HepG2 (cell line): Measurements from ENCODE around the gene NUP85. TPM values are rescaled to one million over a fixed set of nuclear protein-coding genes. Genes with fewer than 3 reads are reported as not detected.

Source experiments
- ASH2L ChIP-seq: fragments of 300-600, 200-600 bp; sonication (generic); IDR thresholded peaks from 2 replicates; pipeline ENCODE4 v1.7.0; 2017; ENCODE audit warnings: low read depth, mild to moderate bottlenecking, moderate library complexity, mixed read lengths, low read length; ENCODE audit not compliant: insufficient read length
- CCAR2 ChIP-seq: fragments of 200-400 bp; formaldehyde crosslinking; optimal IDR thresholded peaks from 2 replicates; pipeline ENCODE3; 2018; ENCODE audit warnings: low read depth, mild to moderate bottlenecking, low read length, moderate library complexity
- ETV6 ChIP-seq: sonication (generic); formaldehyde crosslinking; conservative IDR thresholded peaks from 2 replicates; pipeline ENCODE4 v1.4.0; 2020; ENCODE audit warnings: missing genetic modification reagents
- FIP1L1 ChIP-seq: fragments of 200-400 bp; formaldehyde crosslinking; IDR thresholded peaks from 2 replicates; pipeline ENCODE4 v1.6.1; 2018; ENCODE audit warnings: low read depth, mild to moderate bottlenecking, low read length, moderate library complexity, borderline replicate concordance; ENCODE audit not compliant: insufficient read depth
- JUN ChIP-seq: sonication (generic); formaldehyde crosslinking; IDR thresholded peaks from 2 replicates; pipeline ENCODE4 v1.4.0; 2020; ENCODE audit warnings: mild to moderate bottlenecking, missing genetic modification reagents
- KAT2B ChIP-seq: fragments of 150-350 bp; IDR thresholded peaks from 2 replicates; pipeline ENCODE4 v1.6.1; 2014; ENCODE audit warnings: low read depth, low read length, borderline replicate concordance
- KLF15 ChIP-seq: sonication (generic); formaldehyde crosslinking; IDR thresholded peaks from 2 replicates; pipeline ENCODE4 v1.8.1; 2023; ENCODE audit warnings: borderline replicate concordance, mild to moderate bottlenecking, inconsistent platforms, missing genetic modification reagents, mixed read lengths
- MYNN ChIP-seq: sonication (generic); formaldehyde crosslinking; IDR thresholded peaks from 2 replicates; pipeline ENCODE4 v1.4.0; 2020; ENCODE audit warnings: mild to moderate bottlenecking, low read depth, missing genetic modification reagents
- SMAD3 ChIP-seq: sonication (generic); formaldehyde crosslinking; IDR thresholded peaks from 2 replicates; pipeline ENCODE4 v1.4.0; 2020; ENCODE audit warnings: missing genetic modification reagents
- SRSF1 ChIP-seq: fragments of 200-400 bp; formaldehyde crosslinking; optimal IDR thresholded peaks from 2 replicates; pipeline ENCODE3; 2017; ENCODE audit warnings: mild to moderate bottlenecking, low read depth, low read length, moderate library complexity
- U2AF2 ChIP-seq: fragments of 200-400 bp; formaldehyde crosslinking; IDR thresholded peaks from 2 replicates; pipeline ENCODE4 v1.6.1; 2017; ENCODE audit warnings: low read depth, mild to moderate bottlenecking, low read length
- WIZ ChIP-seq: sonication (generic); formaldehyde crosslinking; IDR thresholded peaks from 2 replicates; pipeline ENCODE4 v1.5.1; 2020; ENCODE audit warnings: mild to moderate bottlenecking, missing genetic modification reagents
- ZKSCAN1 ChIP-seq: fragments of 150-350 bp; IDR thresholded peaks from 2 replicates; pipeline ENCODE4 v1.6.1; 2014; ENCODE audit warnings: low read length
- ZNF567 ChIP-seq: sonication (generic); formaldehyde crosslinking; IDR thresholded peaks from 2 replicates; pipeline ENCODE4 v1.8.1; 2023; ENCODE audit warnings: mild to moderate bottlenecking, missing genetic modification reagents, borderline replicate concordance
- ZNF678 ChIP-seq: sonication (generic); formaldehyde crosslinking; IDR thresholded peaks from 2 replicates; pipeline ENCODE4 v1.4.0; 2020; ENCODE audit warnings: mild to moderate bottlenecking, missing genetic modification reagents
- polyA plus RNA-seq, 8 experiments: library from polyadenylated mRNA; depleted of rRNA in 3 of 8; stranded (reverse) in 7 of 8; unstranded in 1 of 8; fragments of >200 nt; fragmentation: Illumina TruSeq in 4 of 8; extraction: Trizol in 4 of 8; gene quantifications; 2 replicates each; pipeline versions ENCODE4 v1.2.1 to v1.2.3, GENCODE V29; 2011 to 2016; ENCODE audit warnings: low read depth in 4 of 8, missing spikeins in 1 of 8, mixed read lengths in 1 of 8; ENCODE audit not compliant: insufficient read depth in 1 of 8
- total RNA-seq, 5 experiments: library from RNA; depleted of rRNA; stranded (reverse); fragments of >200 nt; fragmentation: Illumina TruSeq; extraction: Trizol; gene quantifications; 2 replicates each; pipeline ENCODE4 v1.2.3, GENCODE V29; 2016; ENCODE audit warnings: low read depth in 1 of 5
- TF ChIP-seq, protein P1 (sequence below): sonication (generic); formaldehyde crosslinking; IDR thresholded peaks from 2 replicates; pipeline ENCODE4 v1.4.0; 2020; ENCODE audit warnings: mild to moderate bottlenecking, missing genetic modification reagents
- TF ChIP-seq, protein P2 (sequence below): sonication (generic); formaldehyde crosslinking; IDR thresholded peaks from 2 replicates; pipeline ENCODE4 v1.5.1; 2020; ENCODE audit warnings: missing genetic modification reagents, mild to moderate bottlenecking, borderline replicate concordance

NUP85 gene
- total and polyA plus RNA-seq, 2 of the 13 experiments (the other 11 are each of a cell fraction or from before 2014, with no cell fraction given), result 89.1 to 124 TPM

DNA sequence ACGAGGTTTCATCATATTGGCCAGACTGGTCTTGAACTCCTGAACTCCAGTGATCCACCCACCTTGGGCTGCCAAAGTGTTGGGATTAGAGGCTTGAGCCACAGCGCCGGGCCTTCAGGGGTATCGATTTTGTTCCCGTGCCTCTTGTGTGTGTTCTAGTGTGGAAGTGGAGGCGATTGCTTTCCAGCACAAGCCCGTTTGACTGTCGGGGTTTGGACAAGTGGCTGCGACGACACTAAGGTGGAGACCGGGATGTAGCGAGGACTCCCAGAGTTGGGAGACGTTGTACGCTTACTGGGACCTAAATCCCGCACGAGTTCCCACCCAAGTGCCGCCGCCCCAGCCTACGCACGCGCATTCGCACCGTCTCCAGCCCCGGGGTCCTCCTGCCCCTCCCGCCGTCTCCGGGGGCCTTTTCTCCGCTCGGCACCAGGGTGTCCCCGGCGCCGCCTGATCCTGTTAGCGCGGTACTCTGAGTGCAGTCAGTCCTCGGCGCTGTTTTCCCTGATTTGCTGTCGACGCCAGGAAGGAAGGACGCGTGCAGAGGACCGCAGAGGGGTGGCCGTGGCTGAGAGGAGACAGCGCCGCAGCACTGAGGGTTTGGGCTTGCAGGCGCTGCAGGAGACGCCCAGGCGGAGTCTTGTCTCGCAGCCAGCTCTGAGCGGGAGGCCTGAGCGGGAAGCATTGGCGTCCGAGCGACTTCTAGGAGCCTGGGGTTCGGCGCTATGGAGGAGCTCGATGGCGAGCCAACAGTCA, at the start of gene NUP85 (continued):
- TF ChIP-seq, protein P1, sequence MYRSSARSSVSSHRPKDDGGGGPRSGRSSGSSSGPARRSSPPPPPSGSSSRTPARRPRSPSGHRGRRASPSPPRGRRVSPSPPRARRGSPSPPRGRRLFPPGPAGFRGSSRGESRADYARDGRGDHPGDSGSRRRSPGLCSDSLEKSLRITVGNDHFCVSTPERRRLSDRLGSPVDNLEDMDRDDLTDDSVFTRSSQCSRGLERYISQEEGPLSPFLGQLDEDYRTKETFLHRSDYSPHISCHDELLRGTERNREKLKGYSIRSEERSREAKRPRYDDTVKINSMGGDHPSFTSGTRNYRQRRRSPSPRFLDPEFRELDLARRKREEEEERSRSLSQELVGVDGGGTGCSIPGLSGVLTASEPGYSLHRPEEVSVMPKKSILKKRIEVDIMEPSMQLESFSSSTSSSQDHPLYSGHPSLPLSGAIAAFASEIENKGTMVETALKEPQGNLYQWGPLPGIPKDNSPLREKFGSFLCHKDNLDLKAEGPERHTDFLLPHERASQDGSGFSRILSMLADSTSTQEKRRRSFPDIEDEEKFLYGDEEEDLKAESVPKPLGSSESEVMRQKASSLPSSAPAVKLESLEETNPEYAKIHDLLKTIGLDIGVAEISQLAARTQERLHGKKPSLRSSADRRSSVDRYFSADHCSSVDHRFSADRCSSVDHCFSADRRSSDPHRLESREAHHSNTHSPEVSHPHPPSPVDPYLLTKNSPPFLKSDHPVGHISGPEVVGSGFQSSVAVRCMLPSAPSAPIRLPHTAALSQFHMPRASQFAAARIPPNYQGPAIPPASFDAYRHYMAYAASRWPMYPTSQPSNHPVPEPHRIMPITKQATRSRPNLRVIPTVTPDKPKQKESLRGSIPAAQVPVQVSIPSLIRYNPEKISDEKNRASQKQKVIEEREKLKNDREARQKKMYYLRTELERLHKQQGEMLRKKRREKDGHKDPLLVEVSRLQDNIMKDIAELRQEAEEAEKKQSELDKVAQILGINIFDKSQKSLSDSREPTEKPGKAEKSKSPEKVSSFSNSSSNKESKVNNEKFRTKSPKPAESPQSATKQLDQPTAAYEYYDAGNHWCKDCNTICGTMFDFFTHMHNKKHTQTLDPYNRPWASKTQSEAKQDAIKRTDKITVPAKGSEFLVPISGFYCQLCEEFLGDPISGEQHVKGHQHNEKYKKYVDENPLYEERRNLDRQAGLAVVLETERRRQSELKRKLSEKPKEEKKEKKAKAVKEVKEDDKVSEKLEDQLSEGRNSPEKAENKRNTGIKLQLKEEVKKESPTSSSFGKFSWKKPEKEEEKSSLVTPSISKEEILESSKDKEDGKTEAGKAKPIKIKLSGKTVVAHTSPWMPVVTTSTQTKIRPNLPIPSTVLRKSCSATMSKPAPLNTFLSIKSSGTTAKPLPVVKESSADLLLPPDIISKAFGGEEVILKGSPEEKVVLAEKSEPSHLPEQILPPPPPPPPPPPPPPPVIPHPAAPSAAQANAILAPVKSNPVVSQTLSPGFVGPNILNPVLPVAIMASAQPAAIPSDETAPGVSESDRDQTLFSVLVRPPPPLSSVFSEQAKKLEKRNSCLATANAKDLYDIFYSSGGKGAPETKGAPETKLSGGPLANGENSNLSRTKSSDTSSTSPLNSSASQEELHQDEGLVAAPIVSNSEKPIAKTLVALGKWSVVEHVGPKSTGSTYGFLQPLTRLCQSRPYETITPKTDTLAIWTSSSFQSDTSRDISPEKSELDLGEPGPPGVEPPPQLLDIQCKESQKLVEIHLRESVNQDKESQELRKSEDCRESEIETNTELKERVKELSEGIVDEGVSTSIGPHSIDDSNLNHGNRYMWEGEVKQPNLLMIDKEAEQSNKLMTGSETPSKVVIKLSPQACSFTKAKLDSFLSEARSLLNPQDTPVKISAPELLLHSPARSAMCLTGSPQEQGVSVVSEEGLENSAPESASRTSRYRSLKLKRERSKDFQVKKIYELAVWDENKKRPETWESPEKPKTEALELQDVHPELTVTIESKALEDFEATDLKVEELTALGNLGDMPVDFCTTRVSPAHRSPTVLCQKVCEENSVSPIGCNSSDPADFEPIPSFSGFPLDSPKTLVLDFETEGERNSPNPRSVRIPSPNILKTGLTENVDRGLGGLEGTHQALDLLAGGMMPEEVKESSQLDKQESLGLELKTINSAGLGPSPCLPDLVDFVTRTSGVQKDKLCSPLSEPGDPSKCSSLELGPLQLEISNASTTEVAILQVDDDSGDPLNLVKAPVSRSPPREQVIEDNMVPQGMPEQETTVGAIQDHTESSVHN, result 0 out of 2 replicates have a peak, but pooled peaks have one; percentile 58
- TF ChIP-seq JUN (CRISPR knock-in tag) (no peak), ASH2L (peak; percentile 98), ETV6 (CRISPR knock-in tag) (peak; percentile 89), SRSF1 (peak; percentile 79), FIP1L1 (no peak), WIZ (CRISPR knock-in tag) (peak; percentile 19; the same call in 1 of the 2 replicates), KAT2B (peak; percentile 21; the same call in 1 of the 2 replicates), SMAD3 (CRISPR knock-in tag) (no peak; the same call in 1 of the 2 replicates), ZNF567 (CRISPR knock-in tag) (peak; percentile 97; the same call in 1 of the 2 replicates), KLF15 (CRISPR knock-in tag) (peak; percentile 20; the same call in 1 of the 2 replicates), ZNF678 (CRISPR knock-in tag) (peak; percentile 87; the same call in 1 of the 2 replicates), ZKSCAN1 (peak; percentile 59), MYNN (CRISPR knock-in tag) (no peak; the same call in 1 of the 2 replicates), CCAR2 (no peak), U2AF2 (no peak)
- TF ChIP-seq, protein P2, sequence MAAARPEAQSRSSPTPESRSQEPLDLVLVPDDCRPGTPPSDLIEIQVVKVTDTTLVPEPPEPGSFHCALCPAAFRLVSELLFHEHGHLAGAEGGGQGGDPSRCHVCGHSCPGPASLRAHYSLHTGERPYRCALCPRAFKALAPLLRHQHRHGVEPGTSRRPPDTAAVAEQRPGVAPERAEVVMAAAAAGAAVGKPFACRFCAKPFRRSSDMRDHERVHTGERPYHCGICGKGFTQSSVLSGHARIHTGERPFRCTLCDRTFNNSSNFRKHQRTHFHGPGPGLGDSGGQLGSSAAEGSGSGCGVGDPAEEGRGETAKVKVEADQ (CRISPR knock-in tag), result peak; percentile 68; the same call in 1 of the 2 replicates
